ENCODE data around the gene FHIP2A.
A peak's percentile ranks its signal among the peaks of the same experiment; 100 is the strongest.
"Not testable (repeated sequence)": the region's sequence is repeated elsewhere in the genome, so short reads cannot be mapped to it uniquely, and the experiment has no call there.

The FHIP2A gene

GRCh38 chr10:114821293-114821914 is at the start of gene FHIP2A:
Gene FHIP2A (plus strand): TSS chr10:114821780. CDS start chr10:114822079, 299 bp downstream.
- DNase-seq (ENCODE audit: low read depth, low spot score): peak; percentile 67

- DNase-seq (ENCODE audit: low read depth, low spot score): no peak
These were observed 48.9 kb upstream of the FHIP2A start for GRCh38 chr10:114772496-114773196.

GRCh38 chr10:114773197-114773532 is 48.4 kb upstream of the FHIP2A start:
- no peak for DNase-seq (ENCODE audit: low read depth, low spot score)

GRCh38 chr10:114775082-114775481 is 46.5 kb upstream of the FHIP2A start:
- DNase-seq (ENCODE audit: low read depth, low spot score): not testable (repeated sequence)

- no peak for DNase-seq (ENCODE audit: low read depth, low spot score)
These were observed 44.2 kb upstream of the FHIP2A start for GRCh38 chr10:114777415-114777814.

GRCh38 chr10:114779803-114780576 is 41.6 kb upstream of the FHIP2A start:
- no peak for DNase-seq (ENCODE audit: low read depth, low spot score)

GRCh38 chr10:114780577-114781184 is 40.9 kb upstream of the FHIP2A start:
- DNase-seq (ENCODE audit: low read depth, low spot score): no peak

- no peak for DNase-seq (ENCODE audit: low read depth, low spot score)
These were observed 38.9 kb upstream of the FHIP2A start for GRCh38 chr10:114782666-114783065.

GRCh38 chr10:114783686-114784085 is 37.9 kb upstream of the FHIP2A start:
- no peak for DNase-seq (ENCODE audit: low read depth, low spot score)

GRCh38 chr10:114786492-114786891 is 35.1 kb upstream of the FHIP2A start:
- not testable (repeated sequence) for DNase-seq (ENCODE audit: low read depth, low spot score)

- not testable (repeated sequence) for DNase-seq (ENCODE audit: low read depth, low spot score)
These were observed 34.4 kb upstream of the FHIP2A start for GRCh38 chr10:114787131-114787530.

- no peak for DNase-seq (ENCODE audit: low read depth, low spot score)
These were observed 29.8 kb upstream of the FHIP2A start for GRCh38 chr10:114791768-114792167.

- DNase-seq (ENCODE audit: low read depth, low spot score): no peak
These were observed 26.5 kb upstream of the FHIP2A start for GRCh38 chr10:114795039-114795438.

GRCh38 chr10:114800361-114800760 is 21.2 kb upstream of the FHIP2A start:
- DNase-seq (ENCODE audit: low read depth, low spot score): no peak

- no peak for DNase-seq (ENCODE audit: low read depth, low spot score)
These were observed 20.2 kb upstream of the FHIP2A start for GRCh38 chr10:114801411-114801813.

- no peak for DNase-seq (ENCODE audit: low read depth, low spot score)
These were observed 19.4 kb upstream of the FHIP2A start for GRCh38 chr10:114802177-114802576.

- no peak for DNase-seq (ENCODE audit: low read depth, low spot score)
These were observed 14.8 kb upstream of the FHIP2A start for GRCh38 chr10:114806562-114807391.

- no peak for DNase-seq (ENCODE audit: low read depth, low spot score)
These were observed 12.6 kb upstream of the FHIP2A start for GRCh38 chr10:114808982-114809381.

GRCh38 chr10:114810926-114811325 is 10.7 kb upstream of the FHIP2A start:
- DNase-seq (ENCODE audit: low read depth, low spot score): no peak

GRCh38 chr10:114811862-114812261 is 9.7 kb upstream of the FHIP2A start:
- DNase-seq (ENCODE audit: low read depth, low spot score): no peak

- DNase-seq (ENCODE audit: low read depth, low spot score): no peak
These were observed 5.8 kb upstream of the FHIP2A start for GRCh38 chr10:114815791-114816190.

Data from activated CD4-positive, CD25-positive, alpha-beta regulatory T cell treated with anti-CD3 and anti-CD28 coated beads, Interleukin-2, amount 50 U/mL, for 16 hours (primary cell).